ENCODE results near the gene CSRP1.

CSRP1 gene

DNA sequence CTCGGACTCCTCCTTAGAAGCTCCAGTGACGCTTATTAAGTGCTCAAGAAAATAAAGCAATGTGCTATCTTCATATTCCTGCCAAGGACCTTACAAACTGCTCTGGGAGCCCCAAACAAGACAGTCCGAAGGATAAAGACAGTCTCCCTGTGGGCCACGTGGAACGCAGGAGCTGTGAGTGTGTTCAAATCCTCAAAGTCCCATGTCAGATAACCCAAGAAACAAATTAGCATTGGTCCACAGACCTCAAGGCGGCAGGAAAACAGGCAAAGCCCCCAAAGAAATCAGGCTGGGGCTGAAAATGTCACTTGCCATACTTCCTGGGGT lies 29.0 kb upstream of the CSRP1 start:
- H3K9me3 ChIP-seq (ENCODE audit: severe bottlenecking): no peaks in the 10 kb centered on the region
- no peak overlapping the region for H3K27ac ChIP-seq
- H3K4me3 ChIP-seq (ENCODE audit: low read depth, low read length): no peak overlapping the region
- DNase-seq: no peak
- H3K36me3 ChIP-seq: no peaks in the 10 kb centered on the region
- no peaks in the 10 kb centered on the region for H3K27me3 ChIP-seq (ENCODE audit: insufficient read depth, low read depth, severe bottlenecking)
- no peak for TF ChIP-seq CTCF (IDR thresholded peaks at IDR 0.05; ENCODE audit: low read depth, low read length)

GRCh38 chr1:201535046-201535918 lies 28.4 kb upstream of the CSRP1 start:
- H3K4me3 ChIP-seq (ENCODE audit: low read depth, low read length): no peak overlapping the region
- no peak for TF ChIP-seq CTCF (IDR thresholded peaks at IDR 0.05; ENCODE audit: low read depth, low read length)
- H3K27ac ChIP-seq: no peak overlapping the region
- no peaks in the 10 kb centered on the region for H3K27me3 ChIP-seq (ENCODE audit: insufficient read depth, low read depth, severe bottlenecking)
- no peak for DNase-seq
- H3K36me3 ChIP-seq: no peaks in the 10 kb centered on the region
- no peaks in the 10 kb centered on the region for H3K9me3 ChIP-seq (ENCODE audit: severe bottlenecking)

DNA sequence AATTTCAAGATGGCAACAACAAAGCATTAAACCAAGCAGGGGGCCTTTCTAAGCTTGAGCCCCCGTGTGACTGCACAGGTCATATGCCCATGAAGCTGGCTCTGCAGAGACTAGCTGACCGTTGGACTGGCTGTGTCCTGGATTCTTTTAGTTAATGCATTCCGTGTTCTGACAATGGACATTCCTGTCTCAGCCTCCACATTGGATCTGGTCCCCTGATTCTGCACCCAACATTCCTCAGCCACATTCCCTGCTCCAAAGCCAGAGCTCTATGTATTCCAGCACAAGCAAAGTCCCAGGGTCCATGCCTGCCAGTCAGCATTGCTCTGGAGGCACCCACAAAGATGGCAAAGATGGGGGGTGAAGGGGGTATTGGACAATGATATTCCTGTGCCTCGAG lies 26.9 kb upstream of the CSRP1 start:
- Histone ChIP-seq H3K4me3 (ENCODE audit: low read depth, low read length) (no peak overlapping the region), H3K27ac (no peak overlapping the region), H3K27me3 (ENCODE audit: insufficient read depth, low read depth, severe bottlenecking) (no peaks in the 10 kb centered on the region), H3K36me3 (no peaks in the 10 kb centered on the region), H3K9me3 (ENCODE audit: severe bottlenecking) (no peaks in the 10 kb centered on the region)
- DNase-seq: no peak
- TF ChIP-seq CTCF (IDR thresholded peaks at IDR 0.05; ENCODE audit: low read depth, low read length): no peak

DNA sequence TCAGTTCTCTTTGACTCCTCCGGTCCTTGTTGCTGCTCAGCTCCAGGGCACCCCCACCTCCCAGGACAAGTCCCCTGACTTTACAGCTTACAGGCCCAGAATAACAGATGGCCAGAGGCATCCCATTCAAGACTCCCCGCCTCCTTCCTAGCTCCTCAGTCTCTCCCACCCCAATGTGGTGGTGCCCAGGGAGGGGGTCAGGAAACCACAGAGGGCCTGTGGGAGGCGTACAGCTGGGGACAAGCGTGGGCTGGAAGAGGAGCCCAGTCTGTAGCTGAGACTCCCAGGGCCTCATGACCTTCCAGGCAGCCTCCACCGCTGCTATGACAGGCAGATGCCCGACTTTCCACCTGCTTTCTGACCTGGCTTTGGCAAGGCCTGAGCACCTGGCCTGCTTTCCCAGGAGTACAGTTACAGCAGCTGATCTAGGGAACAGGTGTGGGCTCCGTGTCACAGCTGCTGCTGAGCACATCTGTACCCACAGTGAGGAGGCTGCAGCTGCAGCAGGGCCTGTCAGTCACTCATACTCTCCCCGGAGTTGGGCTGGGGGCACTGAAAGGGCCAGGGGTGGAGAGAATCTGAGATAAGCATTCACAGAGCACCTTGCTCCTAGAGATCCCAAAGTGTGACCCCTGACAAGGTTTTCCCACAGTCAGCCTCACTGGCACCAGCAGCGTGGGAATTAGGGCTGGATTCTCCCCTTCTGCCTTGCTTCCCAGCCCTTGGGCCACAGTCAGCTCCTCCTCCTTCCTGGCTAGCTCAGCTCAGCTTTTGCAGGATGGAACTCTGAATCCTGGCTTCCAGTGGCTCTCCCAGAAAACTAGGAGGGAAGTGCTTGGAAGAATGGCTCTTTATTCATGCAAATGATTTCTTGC lies 24.9 kb upstream of the CSRP1 start:
- H3K4me3 ChIP-seq (ENCODE audit: low read depth, low read length): peak overlapping the region; percentile 25
- H3K27ac ChIP-seq: peak overlapping the region; percentile 56
- no peak for TF ChIP-seq CTCF (IDR thresholded peaks at IDR 0.05; ENCODE audit: low read depth, low read length)
- no peaks in the 10 kb centered on the region for H3K9me3 ChIP-seq (ENCODE audit: severe bottlenecking)
- no peaks in the 10 kb centered on the region for H3K36me3 ChIP-seq
- no peaks in the 10 kb centered on the region for H3K27me3 ChIP-seq (ENCODE audit: insufficient read depth, low read depth, severe bottlenecking)
- DNase-seq: peak; percentile 96

DNA sequence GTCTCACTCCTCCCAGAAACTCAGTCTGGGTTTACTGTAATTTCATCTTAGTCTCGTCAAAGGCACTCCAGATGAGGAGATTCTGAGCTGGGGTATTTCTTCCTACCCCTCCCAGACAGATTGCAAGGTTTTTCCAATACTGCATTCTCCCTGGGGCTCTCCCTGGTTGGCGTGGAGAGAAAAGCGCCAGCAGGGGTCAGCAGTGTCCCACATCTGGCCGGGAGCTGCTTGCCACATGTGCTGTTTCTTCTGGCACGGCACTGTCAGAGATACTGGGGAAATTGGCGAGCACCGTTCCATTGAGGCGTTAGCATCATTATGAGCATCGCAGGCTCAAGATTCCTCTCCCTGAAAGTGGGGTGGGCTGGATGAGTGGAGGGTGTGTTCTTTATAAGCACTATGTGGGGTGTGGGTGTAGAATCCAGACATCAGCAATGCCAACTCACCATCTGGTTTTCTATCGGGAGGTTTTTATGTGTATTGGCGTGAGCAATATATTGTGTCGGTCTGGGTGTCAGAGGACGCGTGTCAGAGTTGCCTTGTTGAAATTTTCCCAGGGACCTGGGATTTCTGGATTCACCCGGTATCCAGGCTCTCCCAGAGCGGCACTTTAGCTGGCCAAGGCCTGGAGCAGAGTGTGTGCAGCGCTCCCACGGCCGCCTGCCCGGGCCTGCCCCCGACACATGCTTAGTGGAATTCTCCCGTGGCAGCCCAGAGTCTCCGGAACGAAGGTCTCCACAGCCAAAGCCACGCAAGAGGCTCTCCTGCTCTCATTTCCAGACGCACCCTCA lies 24.0 kb upstream of the CSRP1 start:
- Histone ChIP-seq H3K4me3 (ENCODE audit: low read depth, low read length) (peak overlapping the region; percentile 25), H3K27ac (peak overlapping the region; percentile 56), H3K9me3 (ENCODE audit: severe bottlenecking) (no peaks in the 10 kb centered on the region), H3K27me3 (ENCODE audit: insufficient read depth, low read depth, severe bottlenecking) (no peaks in the 10 kb centered on the region), H3K36me3 (no peaks in the 10 kb centered on the region)
- DNase-seq: peak; percentile 96
- TF ChIP-seq CTCF (IDR thresholded peaks at IDR 0.05; ENCODE audit: low read depth, low read length): peak; percentile 99

Measured in WERI-Rb-1 (cell line).